SK-N-SH (cell line): ENCODE measurements around the gene ADIPOR2. TPM values are rescaled to one million over a fixed set of nuclear protein-coding genes. Genes with fewer than 3 reads are reported as not detected.

Source experiments
- CTCF ChIA-PET: fragments of 300-600, 350-600 bp; formaldehyde crosslinking; extraction: SDS; loops from one replicate; lab custom pipeline; 2021; lab: Yijun Ruan, JAX
- POLR2A ChIA-PET: fragments of 350-600 bp; sonication (Branson Sonifier 250); formaldehyde crosslinking; extraction: SDS; loops from one replicate; lab custom pipeline; 2020; ENCODE audit warnings: antibody characterized with exemption, inconsistent platforms; lab: Yijun Ruan, JAX
- DNase-seq: peaks from one replicate; pipeline ENCODE4 v3.0.0; 2012
- H2AFZ ChIP-seq: fragments of 200-600 bp; sonication (generic); 2 replicates; pipeline ENCODE4 v1.8.1; 2016; ENCODE audit warnings: antibody characterized with exemption, mild to moderate bottlenecking, low read depth
- H3F3A ChIP-seq: fragments of 200-600 bp; sonication (generic); replicated peaks from 2 replicates; pipeline ENCODE3; 2016; ENCODE audit warnings: antibody characterized with exemption, mild to moderate bottlenecking; ENCODE audit not compliant: insufficient read depth
- H3K27ac ChIP-seq, 2 experiments: fragments of 200-500 bp in 1 of 2; fragments of 200-600 bp in 1 of 2; sonication (Bioruptor generic) in 1 of 2; sonication (generic), shearing (Covaris generic) in 1 of 2; 2 replicates each; pipeline versions ENCODE4 v1.5.1 to v1.6.1; 2014 to 2016; ENCODE audit warnings: low read depth in 2 of 2, inconsistent platforms in 1 of 2, low read length in 1 of 2, mild to moderate bottlenecking in 1 of 2, mixed read lengths in 1 of 2
- H3K27me3 ChIP-seq: fragments of 200-600 bp; sonication (generic), shearing (Covaris generic); 2 replicates; pipeline ENCODE4 v1.6.1; 2016; ENCODE audit warnings: mixed run types; ENCODE audit not compliant: insufficient read depth
- H3K36me3 ChIP-seq, 2 experiments: fragments of 200-500 bp in 1 of 2; fragments of 200-600 bp in 1 of 2; sonication (Bioruptor generic) in 1 of 2; sonication (generic) in 1 of 2; replicated peaks in 1 of 2; 2 replicates each; pipeline versions ENCODE3 to v1.5.1; 2014 to 2016; ENCODE audit warnings: low read length in 1 of 2, mild to moderate bottlenecking in 1 of 2; ENCODE audit not compliant: insufficient read depth in 2 of 2, control insufficient read depth in 1 of 2
- H3K4me1 ChIP-seq, 2 experiments: fragments of 200-500 bp in 1 of 2; fragments of 200-600 bp in 1 of 2; sonication (Bioruptor generic) in 1 of 2; sonication (generic), shearing (Covaris generic) in 1 of 2; 2 replicates each; pipeline versions ENCODE4 v1.5.1 to v1.6.1; 2014 to 2016; ENCODE audit warnings: low read depth in 1 of 2, low read length in 1 of 2, mixed run types in 1 of 2; ENCODE audit not compliant: insufficient read depth in 2 of 2, control insufficient read depth in 1 of 2
- H3K4me2 ChIP-seq: fragments of 200-600 bp; sonication (generic), shearing (Covaris generic); 2 replicates; pipeline ENCODE4 v1.6.1; 2017; ENCODE audit warnings: mixed run types
- H3K4me3 ChIP-seq, 2 experiments: fragments of 200-500 bp in 1 of 2; fragments of 200-600 bp in 1 of 2; sonication (Bioruptor generic) in 1 of 2; sonication (generic), shearing (Covaris generic) in 1 of 2; 2 replicates each; pipeline versions ENCODE4 v1.5.1 to v1.8.1; 2014 to 2016; ENCODE audit warnings: low read depth in 2 of 2, inconsistent platforms in 1 of 2, low read length in 1 of 2, mild to moderate bottlenecking in 1 of 2, mixed read lengths in 1 of 2, moderate library complexity in 1 of 2
- H3K79me2 ChIP-seq: fragments of 200-600 bp; sonication (generic); 2 replicates; pipeline ENCODE4 v1.8.1; 2017; ENCODE audit warnings: mild to moderate bottlenecking; ENCODE audit not compliant: insufficient read depth
- H3K9ac ChIP-seq: fragments of 200-600 bp; sonication (generic); 2 replicates; pipeline ENCODE4 v1.6.1; 2017; ENCODE audit warnings: mixed run types
- H3K9me2 ChIP-seq: fragments of 200-600 bp; sonication (generic); 2 replicates; pipeline ENCODE4 v1.6.1; 2017; ENCODE audit warnings: mixed run types
- H3K9me3 ChIP-seq: fragments of 200-600 bp; sonication (generic); 2 replicates; pipeline ENCODE4 v1.6.1; 2017; ENCODE audit warnings: mixed run types, mild to moderate bottlenecking, moderate library complexity
- H4K20me1 ChIP-seq: fragments of 200-600 bp; sonication (generic); 2 replicates; pipeline ENCODE4 v1.6.1; 2017; ENCODE audit warnings: mild to moderate bottlenecking, mixed run types; ENCODE audit not compliant: insufficient read depth
- CHD2 ChIP-seq: fragments of 150-350 bp; IDR thresholded peaks from 2 replicates; pipeline ENCODE4 v1.6.1; 2018; ENCODE audit warnings: low read length; ENCODE audit not compliant: partially characterized antibody
- CTCF ChIP-seq: fragments of 200-600 bp; sonication (generic); IDR thresholded peaks from 2 replicates; pipeline ENCODE4 v1.6.1; 2017; ENCODE audit warnings: antibody characterized with exemption, mild to moderate bottlenecking, moderate library complexity
- FOSL2 ChIP-seq: IDR thresholded peaks from 2 replicates; pipeline ENCODE4 v1.4.0; 2012; ENCODE audit warnings: low read depth, mild to moderate bottlenecking, moderate library complexity, borderline replicate concordance
- FOXJ3 ChIP-seq: sonication (generic); formaldehyde crosslinking; IDR thresholded peaks from 2 replicates; pipeline ENCODE4 v1.5.1; 2020; ENCODE audit warnings: mild to moderate bottlenecking, missing genetic modification reagents
- FOXM1 ChIP-seq: IDR thresholded peaks from 2 replicates; pipeline ENCODE4 v1.4.0; 2012; ENCODE audit warnings: low read depth, mild to moderate bottlenecking
- IRF3 ChIP-seq: fragments of 150-350 bp; IDR thresholded peaks from 2 replicates; pipeline ENCODE4 v1.6.1; 2016; ENCODE audit warnings: mild to moderate bottlenecking, low read depth, low read length
- MEF2A ChIP-seq: IDR thresholded peaks from 2 replicates; pipeline ENCODE4 v1.4.0; 2012; ENCODE audit warnings: low read depth, borderline replicate concordance
- MXI1 ChIP-seq: IDR thresholded peaks from 2 replicates; pipeline ENCODE4 v1.6.1; 2012; ENCODE audit warnings: mild to moderate bottlenecking, low read depth, low read length, improper control_type of control experiment
- PBX3 ChIP-seq: IDR thresholded peaks from 2 replicates; pipeline ENCODE4; 2012
- POLR2AphosphoS5 ChIP-seq: IDR thresholded peaks from 2 replicates; pipeline ENCODE4 v1.6.1; 2012; ENCODE audit warnings: low read depth, low read length
- REST ChIP-seq: IDR thresholded peaks from 2 replicates; pipeline ENCODE4 v1.6.1; 2012; ENCODE audit warnings: mild to moderate bottlenecking, low read depth, low read length, moderate library complexity
- RXRA ChIP-seq: IDR thresholded peaks from 2 replicates; pipeline ENCODE4 v1.4.0; 2012; ENCODE audit warnings: low read depth, mild to moderate bottlenecking, borderline replicate concordance
- WGBS: methylation state at CpG from one replicate; pipeline ENCODE4 v1.1.6; 2017; ENCODE audit warnings: low lambda C conversion rate; 5-methylcytosine and 5-hydroxymethylcytosine counted together
- polyA plus RNA-seq, 3 experiments: library from polyadenylated mRNA; depleted of rRNA; stranded (reverse); fragments of >200 nt; gene quantifications; 2 replicates each; pipeline ENCODE4 v1.2.3, GENCODE V29; 2012

ADIPOR2 gene
- polyA plus RNA-seq, 1 of the 3 experiments (the other 2 are of a cell fraction), result 17.1 TPM

- TF ChIP-seq REST (no peak), CTCF (no peak), MXI1 (peak; percentile 90), RXRA (no peak), FOXM1 (no peak), FOSL2 (no peak), PBX3 (no peak)
These were observed at the start of gene ADIPOR2 (continued) for GRCh38 chr12:1690578-1691122.

- CTCF ChIA-PET, result interaction anchor here (1.5 to 20.8 kb wide), 5 partner anchors 8 to 297 kb away, joined by 3 to 605 read pairs (median 21); no protein-coding TSS in a partner anchor
These were observed 48.4 kb upstream of the ADIPOR2 start for GRCh38 chr12:1642513-1642912.

More at GRCh38 chr12:1642513-1642912, 48.4 kb upstream of the ADIPOR2 start:
- TF ChIP-seq IRF3 (no peak), MEF2A (no peak), CTCF (no peak), POLR2AphosphoS5 (no peak), CHD2 (no peak), FOXJ3 (CRISPR knock-in tag) (no peak)
- Histone ChIP-seq H3K4me3 (no peak overlapping the region), H4K20me1 (peaks cover 16% of the 10 kb centered on the region), H3K9ac (no peak overlapping the region), H3F3A (peaks cover 10% of the 10 kb centered on the region), H3K27ac (no peak overlapping the region), H3K36me3 (peaks cover 0 to 18% of the 10 kb centered on the region in 2 experiments), H3K9me2 (no peaks in the 10 kb centered on the region), H3K27me3 (no peaks in the 10 kb centered on the region), H3K4me2 (no peak overlapping the region), H3K79me2 (peaks cover 10% of the 10 kb centered on the region), H2AFZ (no peak overlapping the region), H3K9me3 (no peaks in the 10 kb centered on the region), H3K4me1 (peaks cover 15 to 28% of the 10 kb centered on the region in 2 experiments)
- DNase-seq, result no peak
- WGBS, result 93% methylated on average over 7 of the region's 7 CpGs
- POLR2A ChIA-PET, result no interaction called here
